MM.1S (cell line): Measurements from ENCODE around the gene SHISAL2A.

Experiments
- DNase-seq: peaks from one replicate; pipeline ENCODE4 v3.0.0-alpha.2; 2015
- H2AFZ ChIP-seq: fragments of 300-600 bp; sonication (generic); 2 replicates; pipeline ENCODE4 v1.6.0; 2016; ENCODE audit warnings: antibody characterized with exemption, low read length
- H3F3A ChIP-seq: fragments of 300-600 bp; sonication (generic); 2 replicates; pipeline ENCODE4 v1.6.1; 2016; ENCODE audit warnings: mild to moderate bottlenecking, antibody characterized with exemption, low read length, moderate library complexity, mixed read lengths; ENCODE audit not compliant: insufficient read depth
- H3K27ac ChIP-seq: fragments of 300-600 bp; sonication (generic); 2 replicates; pipeline ENCODE4 v1.5.1; 2016; ENCODE audit warnings: mild to moderate bottlenecking, low read length
- H3K27me3 ChIP-seq: fragments of 300-600 bp; sonication (generic); replicated peaks from 2 replicates; pipeline ENCODE4 v1.6.0; 2016; ENCODE audit warnings: low read length; ENCODE audit not compliant: insufficient read depth
- H3K36me3 ChIP-seq: fragments of 300-600 bp; sonication (generic); replicated peaks from 2 replicates; pipeline ENCODE4 v1.6.1; 2016; ENCODE audit warnings: mild to moderate bottlenecking, low read length, mixed read lengths; ENCODE audit not compliant: insufficient read depth
- H3K4me1 ChIP-seq: fragments of 300-600 bp; sonication (generic); 2 replicates; pipeline ENCODE4 v1.6.1; 2016; ENCODE audit warnings: low read length, mixed read lengths
- H3K4me2 ChIP-seq: fragments of 300-600 bp; sonication (generic); 2 replicates; pipeline ENCODE4 v1.6.0; 2016; ENCODE audit warnings: low read depth, low read length
- H3K4me3 ChIP-seq: fragments of 300-600 bp; sonication (generic); 2 replicates; pipeline ENCODE4 v1.5.1; 2016; ENCODE audit warnings: low read length, mixed read lengths
- H3K79me2 ChIP-seq: fragments of 300-600 bp; sonication (generic); 2 replicates; pipeline ENCODE4 v1.6.1; 2016; ENCODE audit warnings: mixed run types, low read length, mixed read lengths
- H3K9ac ChIP-seq: fragments of 300-600 bp; sonication (generic); 2 replicates; pipeline ENCODE4 v1.6.1; 2016; ENCODE audit warnings: low read length, mixed read lengths
- H3K9me2 ChIP-seq: fragments of 300-600 bp; sonication (generic); replicated peaks from 2 replicates; pipeline ENCODE4 v1.6.1; 2016; ENCODE audit warnings: mild to moderate bottlenecking, low read length, mixed read lengths; ENCODE audit not compliant: insufficient read depth
- H3K9me3 ChIP-seq: fragments of 300-600 bp; sonication (generic); replicated peaks from 2 replicates; pipeline ENCODE4 v1.6.1; 2016; ENCODE audit warnings: mild to moderate bottlenecking, low read length, mixed read lengths; ENCODE audit not compliant: insufficient read depth
- H4K20me1 ChIP-seq: fragments of 300-600 bp; sonication (generic); 2 replicates; pipeline ENCODE4 v1.6.1; 2016; ENCODE audit warnings: mild to moderate bottlenecking, low read length, moderate library complexity, mixed read lengths; ENCODE audit not compliant: insufficient read depth
- CTCF ChIP-seq: fragments of 300-600 bp; sonication (generic); IDR thresholded peaks from 2 replicates; pipeline ENCODE4 v1.5.1; 2016; ENCODE audit warnings: antibody characterized with exemption, low read length, mixed read lengths
- EZH2 ChIP-seq: fragments of 300-600 bp; sonication (generic); optimal IDR thresholded peaks from 2 replicates; pipeline ENCODE3; 2017; ENCODE audit warnings: low read depth, mild to moderate bottlenecking, antibody characterized with exemption, low read length, mixed read lengths
- EZH2phosphoT487 ChIP-seq: fragments of 300-600 bp; sonication (generic); IDR thresholded peaks from 2 replicates; pipeline ENCODE4 v1.6.1; 2018; ENCODE audit warnings: antibody characterized with exemption, low read length

Gene SHISAL2A

GRCh38 chr1:52693843-52694242 is 60.9 kb downstream of the SHISAL2A start:
- peaks cover 8% of the 10 kb centered on the region; the same call in 1 of the 2 replicates for H3F3A ChIP-seq
- H3K27me3 ChIP-seq: no peaks in the 10 kb centered on the region
- no peaks in the 10 kb centered on the region for H3K9me2 ChIP-seq
- no peak for DNase-seq
- no peak overlapping the region for H2AFZ ChIP-seq
- H3K36me3 ChIP-seq: peaks cover 8% of the 10 kb centered on the region; the same call in 1 of the 2 replicates
- H3K4me2 ChIP-seq: no peak overlapping the region
- TF ChIP-seq EZH2 (no peak), CTCF (no peak), EZH2phosphoT487 (no peak)
- peaks cover 70% of the 10 kb centered on the region for H3K79me2 ChIP-seq
- H4K20me1 ChIP-seq: no peaks in the 10 kb centered on the region
- no peak overlapping the region for H3K4me3 ChIP-seq
- peaks cover 4% of the 10 kb centered on the region; the same call in 1 of the 2 replicates for H3K4me1 ChIP-seq
- no peak overlapping the region for H3K9ac ChIP-seq
- H3K9me3 ChIP-seq: no peaks in the 10 kb centered on the region
- no peak overlapping the region for H3K27ac ChIP-seq

- H3K79me2 ChIP-seq: peaks cover 70% of the 10 kb centered on the region
- peaks cover 9% of the 10 kb centered on the region; the same call in 1 of the 2 replicates for H3F3A ChIP-seq
- H3K9ac ChIP-seq: no peak overlapping the region
- H3K27me3 ChIP-seq: no peaks in the 10 kb centered on the region
- H3K9me2 ChIP-seq: no peaks in the 10 kb centered on the region
- no peak overlapping the region for H3K4me3 ChIP-seq
- peaks cover 4% of the 10 kb centered on the region; the same call in 1 of the 2 replicates for H3K4me1 ChIP-seq
- no peak overlapping the region for H3K4me2 ChIP-seq
- no peak for DNase-seq
- no peak for TF ChIP-seq EZH2
- TF ChIP-seq CTCF: no peak
- no peak for TF ChIP-seq EZH2phosphoT487
- no peak overlapping the region for H2AFZ ChIP-seq
- no peaks in the 10 kb centered on the region for H4K20me1 ChIP-seq
- H3K9me3 ChIP-seq: no peaks in the 10 kb centered on the region
- H3K36me3 ChIP-seq: peaks cover 8% of the 10 kb centered on the region; the same call in 1 of the 2 replicates
- no peak overlapping the region for H3K27ac ChIP-seq
Observed at GRCh38 chr1:52695627-52696026, 62.7 kb downstream of the SHISAL2A start.

GRCh38 chr1:52697795-52698674 is 65.1 kb downstream of the SHISAL2A start, which contains the start of gene COA7:
TSS of gene COA7 (minus strand) at chr1:52698347. CDS start at chr1:52698326, 21 bp downstream.
- peak within 1 kb of the TSS; percentile 93 for H3K4me3 ChIP-seq
- peak within 1 kb of the TSS; percentile 33; the same call in 1 of the 2 replicates for H3K27ac ChIP-seq
- no peaks in the 10 kb centered on the region for H3K27me3 ChIP-seq
- H3K9ac ChIP-seq: peak within 1 kb of the TSS; percentile 78
- DNase-seq: peak; percentile 83
- no peaks in the 10 kb centered on the region for H4K20me1 ChIP-seq
- H3K9me3 ChIP-seq: no peaks in the 10 kb centered on the region
- no peaks in the 10 kb centered on the region for H3K9me2 ChIP-seq
- H3K4me1 ChIP-seq: peaks cover 4% of the 10 kb centered on the region; the same call in 1 of the 2 replicates
- TF ChIP-seq EZH2phosphoT487 (no peak), EZH2 (no peak), CTCF (no peak)
- H3K36me3 ChIP-seq: no peaks in the 10 kb centered on the region
- peaks cover 50% of the 10 kb centered on the region for H3K79me2 ChIP-seq
- peak within 1 kb of the TSS; percentile 94 for H2AFZ ChIP-seq
- H3F3A ChIP-seq: peaks cover 5% of the 10 kb centered on the region; the same call in 1 of the 2 replicates
- peak within 1 kb of the TSS; percentile 92 for H3K4me2 ChIP-seq
